PC-3 (cell line): ENCODE results near the gene SLC35B4. TPM values are rescaled to one million over a fixed set of nuclear protein-coding genes. Genes with fewer than 3 reads are reported as not detected.

Source experiments
- ATAC-seq: fragments of 200-7000 bp; cut with Tn5 transposase; 2 replicates; pipeline ENCODE4 v1.9.1; 2020; ENCODE audit warnings: mild to moderate bottlenecking, moderate library complexity
- BruUV-seq: library from RNA; stranded (reverse); fragments of 400-500 nt; replicated peaks from 2 replicates; lab custom pipeline; 2021; lab: Mats Ljungman, UMichigan
- CTCF ChIA-PET: fragments of 300-600 bp; sonication (Branson Sonifier 250); formaldehyde crosslinking; loops from one replicate; lab custom pipeline; 2022; ENCODE audit warnings: antibody characterized with exemption; lab: Charles Lee
- POLR2A ChIA-PET: fragments of 300-600 bp; sonication (Branson Sonifier 250); formaldehyde crosslinking; loops from one replicate; lab custom pipeline; 2022; ENCODE audit warnings: antibody characterized with exemption; ENCODE audit not compliant: unreplicated experiment; lab: Charles Lee
- DNase-seq: peaks from one replicate; pipeline ENCODE4 v3.0.0-alpha.2; 2015
- H2AFZ ChIP-seq: fragments of 300-600 bp; sonication (generic); 2 replicates; pipeline ENCODE4 v1.6.0; 2016; ENCODE audit warnings: antibody characterized with exemption, low read length
- H3F3A ChIP-seq: fragments of 300-600 bp; sonication (generic); one replicate; pipeline ENCODE4 v1.6.0; 2017; ENCODE audit warnings: antibody characterized with exemption, low read length, control low read depth, mild to moderate bottlenecking; ENCODE audit not compliant: unreplicated experiment
- H3K27ac ChIP-seq: fragments of 300-600 bp; sonication (generic); 2 replicates; pipeline ENCODE4 v1.5.1; 2016; ENCODE audit warnings: mild to moderate bottlenecking, low read length
- H3K27me3 ChIP-seq: fragments of 300-600 bp; sonication (generic); 2 replicates; pipeline ENCODE4 v1.6.1; 2016; ENCODE audit warnings: low read length, mixed read lengths
- H3K36me3 ChIP-seq: fragments of 300-600 bp; sonication (generic); 2 replicates; pipeline ENCODE4 v1.6.1; 2016; ENCODE audit warnings: low read depth, mixed run types, low read length, mixed read lengths
- H3K4me1 ChIP-seq: fragments of 300-600 bp; sonication (generic); 2 replicates; pipeline ENCODE4 v1.5.1; 2016; ENCODE audit warnings: low read length; ENCODE audit not compliant: insufficient read depth
- H3K4me2 ChIP-seq: fragments of 300-600 bp; sonication (generic); 2 replicates; pipeline ENCODE4 v1.6.0; 2016; ENCODE audit warnings: low read length
- H3K4me3 ChIP-seq: fragments of 300-600 bp; sonication (generic); 2 replicates; pipeline ENCODE4 v1.5.1; 2016; ENCODE audit warnings: mild to moderate bottlenecking, low read length, mixed read lengths
- H3K79me2 ChIP-seq: fragments of 300-600 bp; sonication (generic); 2 replicates; pipeline ENCODE4 v1.6.1; 2017; ENCODE audit warnings: low read length, mixed read lengths
- H3K9ac ChIP-seq: fragments of 300-600 bp; sonication (generic); 2 replicates; pipeline ENCODE4 v1.6.0; 2016; ENCODE audit warnings: mild to moderate bottlenecking, low read length
- H3K9me2 ChIP-seq: fragments of 300-600 bp; sonication (generic); replicated peaks from 2 replicates; pipeline ENCODE4 v1.6.1; 2016; ENCODE audit warnings: mixed run types, low read length, mixed read lengths
- H3K9me3 ChIP-seq: fragments of 300-600 bp; sonication (generic); 2 replicates; pipeline ENCODE4 v1.6.1; 2016; ENCODE audit warnings: low read length, mixed read lengths
- H4K20me1 ChIP-seq: fragments of 300-600 bp; sonication (generic); 2 replicates; pipeline ENCODE4 v1.6.1; 2016; ENCODE audit warnings: low read length, mixed read lengths
- CTCF ChIP-seq: fragments of 300-600 bp; sonication (generic); conservative IDR thresholded peaks from 2 replicates; pipeline ENCODE4 v1.5.1; 2017; ENCODE audit warnings: antibody characterized with exemption, low read depth, mild to moderate bottlenecking, low read length
- EZH2 ChIP-seq: fragments of 300-600 bp; sonication (generic); IDR thresholded peaks from one replicate; pipeline ENCODE4 v1.6.1; 2017; ENCODE audit warnings: antibody characterized with exemption, mild to moderate bottlenecking, low read length; ENCODE audit not compliant: unreplicated experiment
- EZH2phosphoT487 ChIP-seq: fragments of 300-600 bp; sonication (generic); IDR thresholded peaks from 2 replicates; pipeline ENCODE4 v1.6.1; 2018; ENCODE audit warnings: mild to moderate bottlenecking, antibody characterized with exemption, low read length, borderline replicate concordance
- intact Hi-C: fragments of 100-400 bp; cut with micrococcal nuclease; formaldehyde crosslinking; loops from 2 replicates; pipeline ENCODE4 v1.9.0; 2023
- total RNA-seq: library from RNA; depleted of rRNA; stranded (reverse); fragments of >200 nt; gene quantifications from 2 replicates; pipeline ENCODE4 v1.2.3, GENCODE V29; 2014

The SLC35B4 gene
- total RNA-seq, 1 experiment from 2014 or later: 34.2 TPM

DNA sequence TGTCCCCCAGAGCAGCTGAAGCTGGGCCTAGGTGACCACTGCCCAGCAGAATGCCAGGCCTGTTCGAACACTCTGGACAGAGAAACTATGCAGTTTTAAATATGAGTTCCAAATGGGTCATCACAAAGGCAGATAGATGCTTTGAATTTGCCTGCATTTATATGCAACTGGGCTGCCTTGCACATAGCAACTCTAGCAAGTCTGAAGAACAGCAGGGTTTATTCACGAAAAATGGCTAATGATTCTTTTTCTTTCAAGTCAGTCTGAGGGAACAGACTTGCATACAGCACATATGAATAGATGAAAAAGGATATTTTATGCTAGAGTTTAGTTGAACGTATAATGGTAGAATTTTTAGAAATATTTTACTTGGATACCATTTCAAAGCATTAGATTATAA, 68.5 kb downstream of the SLC35B4 start:
- Histone ChIP-seq H3K36me3 (no peaks in the 10 kb centered on the region), H3K4me2 (no peak overlapping the region), H3K27me3 (peaks cover 37% of the 10 kb centered on the region), H3K79me2 (no peaks in the 10 kb centered on the region), H3K4me1 (no peaks in the 10 kb centered on the region), H3K9me2 (no peaks in the 10 kb centered on the region), H4K20me1 (no peaks in the 10 kb centered on the region), H3K4me3 (no peak overlapping the region), H3F3A (no peaks in the 10 kb centered on the region), H2AFZ (no peak overlapping the region), H3K9me3 (no peaks in the 10 kb centered on the region), H3K9ac (no peak overlapping the region), H3K27ac (no peak overlapping the region)
- no peak for TF ChIP-seq EZH2phosphoT487
- no peak for TF ChIP-seq EZH2
- no peak for TF ChIP-seq CTCF
- CTCF ChIA-PET: no interaction called here
- POLR2A ChIA-PET: no interaction called here
- no TSS peak for BruUV-seq
- DNase-seq: no peak
- intact Hi-C loops: no loop called here
- no peak for ATAC-seq

DNA sequence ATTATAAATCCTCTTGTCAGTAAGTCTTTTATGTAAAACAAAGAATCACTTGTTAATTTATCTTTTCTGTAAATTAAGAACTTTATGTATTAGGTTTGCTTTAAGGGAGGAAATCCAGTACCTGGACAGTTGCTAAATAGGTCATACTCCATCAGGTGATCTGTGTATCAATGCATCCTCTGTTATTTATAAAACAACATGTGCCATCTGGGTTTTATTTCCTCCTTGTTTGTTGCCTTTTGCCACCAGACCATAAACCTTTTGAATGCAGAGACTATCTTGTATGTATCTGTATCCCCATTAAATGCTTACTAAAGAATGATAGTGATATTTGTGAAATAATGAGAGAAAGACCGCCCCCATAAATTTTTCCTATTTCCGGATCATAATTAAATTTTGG, 70.0 kb downstream of the SLC35B4 start:
- H3K27ac ChIP-seq: no peak overlapping the region
- BruUV-seq: no TSS peak

More for the DNA sequence above, 70.0 kb downstream of the SLC35B4 start:
- Histone ChIP-seq H4K20me1 (no peaks in the 10 kb centered on the region), H3K4me2 (no peak overlapping the region), H2AFZ (no peak overlapping the region), H3K79me2 (no peaks in the 10 kb centered on the region), H3K27me3 (peaks cover 37% of the 10 kb centered on the region), H3K9me2 (no peaks in the 10 kb centered on the region), H3K4me3 (no peak overlapping the region), H3K4me1 (no peaks in the 10 kb centered on the region), H3K9me3 (no peaks in the 10 kb centered on the region), H3F3A (no peaks in the 10 kb centered on the region), H3K36me3 (no peaks in the 10 kb centered on the region), H3K9ac (no peak overlapping the region)
- ATAC-seq: no peak
- TF ChIP-seq EZH2phosphoT487 (no peak), CTCF (no peak), EZH2 (no peak)
- ChIA-PET POLR2A (no interaction called here), CTCF (no interaction called here)
- intact Hi-C loops: no loop called here
- DNase-seq: no peak
